Panc1 (cell line): ENCODE data around the gene GALNT14. TPM values are rescaled to one million over a fixed set of nuclear protein-coding genes. Genes with fewer than 3 reads are reported as not detected.

Experiments used
- ATAC-seq: fragments of 200-7000 bp; cut with Tn5 transposase; 2 replicates; pipeline ENCODE4 v1.9.1; 2020; ENCODE audit warnings: mild to moderate bottlenecking, moderate library complexity
- BruUV-seq: library from RNA; stranded (reverse); fragments of 400-500 nt; replicated peaks from 2 replicates; lab custom pipeline; 2021; lab: Mats Ljungman, UMichigan
- CTCF ChIA-PET: fragments of 300-600 bp; sonication (Branson Sonifier 250); formaldehyde crosslinking; loops from one replicate; lab custom pipeline; 2022; ENCODE audit warnings: antibody characterized with exemption; lab: Charles Lee
- POLR2A ChIA-PET: fragments of 300-600 bp; sonication (Branson Sonifier 250); formaldehyde crosslinking; loops from one replicate; lab custom pipeline; 2022; ENCODE audit warnings: antibody characterized with exemption; lab: Charles Lee
- DNase-seq: peaks from one replicate; pipeline ENCODE4 v3.0.0-alpha.2; 2010; ENCODE audit warnings: low read depth, low spot score
- H3K27ac ChIP-seq: 2 replicates; pipeline ENCODE4 v1.5.1; 2011; ENCODE audit warnings: mild to moderate bottlenecking, low read length, inconsistent platforms
- H3K27me3 ChIP-seq: fragments of 200-500 bp; sonication (Bioruptor generic); 2 replicates; pipeline ENCODE4 v1.6.0; 2014; ENCODE audit warnings: low read length, inconsistent platforms; ENCODE audit not compliant: control insufficient read depth, insufficient read depth
- H3K36me3 ChIP-seq: fragments of 200-500 bp; sonication (Bioruptor generic); 2 replicates; pipeline ENCODE4 v1.5.1; 2014; ENCODE audit warnings: inconsistent platforms, mild to moderate bottlenecking, low read length, moderate library complexity; ENCODE audit not compliant: control insufficient read depth, insufficient read depth
- H3K4me1 ChIP-seq: 2 replicates; pipeline ENCODE4 v1.5.1; 2011; ENCODE audit warnings: inconsistent platforms, mild to moderate bottlenecking, low read length, moderate library complexity; ENCODE audit not compliant: control insufficient read depth, insufficient read depth
- H3K4me3 ChIP-seq, 2 experiments: 2 replicates each; pipeline ENCODE4 v1.5.1; 2011 to 2012; ENCODE audit warnings: low read depth in 2 of 2, low read length in 2 of 2, mild to moderate bottlenecking in 2 of 2, inconsistent platforms in 1 of 2, moderate library complexity in 1 of 2
- H3K9me3 ChIP-seq: fragments of 200-500 bp; sonication (Bioruptor generic); 2 replicates; pipeline ENCODE4 v1.5.1; 2014; ENCODE audit warnings: low read depth, mild to moderate bottlenecking, inconsistent platforms, low read length, moderate library complexity; ENCODE audit not compliant: control insufficient read depth, insufficient read depth
- CTCF ChIP-seq: fragments of 450-650 bp; IDR thresholded peaks from 2 replicates; pipeline ENCODE4 v1.5.1; 2017; ENCODE audit warnings: mild to moderate bottlenecking
- POLR2AphosphoS5 ChIP-seq: IDR thresholded peaks from 2 replicates; pipeline ENCODE4 v1.6.1; 2012; ENCODE audit warnings: mild to moderate bottlenecking, low read depth, low read length, moderate library complexity
- REST ChIP-seq, 2 experiments: IDR thresholded peaks; 2 replicates each; pipeline ENCODE4 v1.6.1; 2011 to 2012; ENCODE audit warnings: low read depth in 2 of 2, control low read depth in 1 of 2, low read length in 1 of 2, mild to moderate bottlenecking in 1 of 2, moderate library complexity in 1 of 2; ENCODE audit not compliant: insufficient read depth in 1 of 2
- SIN3A ChIP-seq: IDR thresholded peaks from 2 replicates; pipeline ENCODE4 v1.6.1; 2012; ENCODE audit warnings: low read depth, mild to moderate bottlenecking, low read length, moderate library complexity, borderline replicate concordance; ENCODE audit not compliant: insufficient read depth
- TCF7L2 ChIP-seq: IDR thresholded peaks from 2 replicates; pipeline ENCODE4 v1.6.1; 2011; ENCODE audit warnings: mild to moderate bottlenecking, low read depth, low read length, inconsistent platforms
- in situ Hi-C: cut with HindIII; loops from 2 replicates; pipeline ENCODE4 v1.10.0; 2016; ENCODE audit warnings: low sequenced_read_pairs, low pct_unique_long_range_greater_than_20kb
- intact Hi-C: fragments of 100-400 bp; cut with micrococcal nuclease; formaldehyde crosslinking; loops from one replicate; pipeline ENCODE4 v1.10.0; 2022; ENCODE audit not compliant: unreplicated experiment
- total RNA-seq: library from RNA; stranded (reverse); gene quantifications from one replicate; pipeline ENCODE4 v1.2.1, GENCODE V29; 2021; ENCODE audit not compliant: unreplicated experiment

Gene GALNT14
- total RNA-seq, 1 experiment from 2014 or later: 0.67 TPM

- ATAC-seq: no peak
- Histone ChIP-seq H3K36me3 (no peaks in the 10 kb centered on the region), H3K4me1 (no peaks in the 10 kb centered on the region), H3K9me3 (no peaks in the 10 kb centered on the region), H3K27ac (no peak overlapping the region), H3K27me3 (peaks cover 15% of the 10 kb centered on the region), H3K4me3 (no peak overlapping the region)
- TF ChIP-seq CTCF (no peak), SIN3A (no peak), POLR2AphosphoS5 (no peak), REST (IDR thresholded peaks at IDR 0.05; ENCODE audit: insufficient read depth in 1 of 2, low read depth in 2 of 2, low read length in 1 of 2) (no peak), TCF7L2 (no peak)
- in situ Hi-C loops (no loop called here), intact Hi-C loops (no loop called here)
- DNase-seq: no peak
- ChIA-PET POLR2A (no interaction called here), CTCF (no interaction called here)
- BruUV-seq: no TSS peak
Measured at GRCh38 chr2:31147645-31148044, 9.4 kb upstream of the GALNT14 start.

GRCh38 chr2:31142110-31142509 lies 3.9 kb upstream of the GALNT14 start:
- in situ Hi-C loops (no loop called here), intact Hi-C loops (no loop called here)
- TF ChIP-seq REST (IDR thresholded peaks at IDR 0.05; ENCODE audit: insufficient read depth in 1 of 2, low read depth in 2 of 2, low read length in 1 of 2): no peak
- TF ChIP-seq SIN3A: no peak
- TF ChIP-seq TCF7L2: no peak
- TF ChIP-seq POLR2AphosphoS5: no peak
- TF ChIP-seq CTCF: no peak
- Histone ChIP-seq H3K27me3 (peaks cover 22% of the 10 kb centered on the region), H3K36me3 (no peaks in the 10 kb centered on the region), H3K27ac (no peak overlapping the region), H3K9me3 (no peaks in the 10 kb centered on the region), H3K4me1 (no peaks in the 10 kb centered on the region; the same call in 1 of the 2 replicates), H3K4me3 (no peak overlapping the region)
- DNase-seq (no peak), ATAC-seq (no peak)
- CTCF ChIA-PET: no interaction called here
- BruUV-seq: no TSS peak
- POLR2A ChIA-PET: no interaction called here
